HepG2 (cell line): Measurements from ENCODE around the gene ZNF574. TPM values are rescaled to one million over a fixed set of nuclear protein-coding genes. Genes with fewer than 3 reads are reported as not detected.
A peak's percentile ranks its signal among the peaks of the same experiment; 100 is the strongest.

Experiments
- ATAC-seq: fragments of 200-7000 bp; cut with Tn5 transposase; 3 replicates; pipeline ENCODE4 v1.9.1; 2020; ENCODE audit warnings: mild to moderate bottlenecking, moderate library complexity
- BruUV-seq: library from RNA; stranded (reverse); fragments of 400-500 nt; replicated peaks from 2 replicates; lab custom pipeline; 2021; lab: Mats Ljungman, UMichigan
- CTCF ChIA-PET: fragments of 300-600 bp; formaldehyde crosslinking; extraction: SDS; loops from one replicate; lab custom pipeline; 2021; ENCODE audit warnings: low total read pairs, inconsistent platforms, low intra/inter-chr PET ratio; lab: Yijun Ruan, JAX
- POLR2A ChIA-PET: fragments of 350-600 bp; sonication (Branson Sonifier 250); formaldehyde crosslinking; loops from one replicate; lab custom pipeline; 2020; ENCODE audit warnings: antibody characterized with exemption, inconsistent platforms; lab: Yijun Ruan, JAX
- DNase-seq: peaks from one replicate; pipeline ENCODE4 v3.0.0-alpha.2; 2015; ENCODE audit warnings: low spot score
- FAIRE-seq: peaks from 3 replicates; lab custom pipeline; 2011; peaks lifted over from hg19 to GRCh38; lab: Jason Lieb, UNC
- H2AFZ ChIP-seq: one replicate; pipeline ENCODE4 v1.6.1; 2011; ENCODE audit warnings: low read length, inconsistent platforms
- H3K27ac ChIP-seq: fragments of 300-600 bp; 3 replicates; pipeline ENCODE4 v1.8.0; 2011; ENCODE audit warnings: mixed run types, mild to moderate bottlenecking, mixed read lengths, low read length, inconsistent platforms; ENCODE audit not compliant: insufficient read depth; ENCODE audit errors: extremely low read length
- H3K27me3 ChIP-seq, 2 experiments: fragments of 200-600 bp in 1 of 2; 2 replicates in 1 of 2; 3 replicates in 1 of 2; pipeline versions ENCODE4 v1.6.0 to v1.8.0; 2011; ENCODE audit warnings: low read length in 2 of 2, mild to moderate bottlenecking in 2 of 2, moderate library complexity in 2 of 2, inconsistent platforms in 1 of 2; ENCODE audit not compliant: insufficient read depth in 2 of 2, control insufficient read depth in 1 of 2
- H3K36me3 ChIP-seq, 2 experiments: fragments of 200-600 bp in 1 of 2; replicated peaks in 1 of 2; 2 replicates in 1 of 2; 3 replicates in 1 of 2; pipeline versions ENCODE4 v1.5.1 to v1.8.0; 2011; ENCODE audit warnings: low read length in 2 of 2, inconsistent platforms in 1 of 2; ENCODE audit not compliant: insufficient read depth in 2 of 2, control insufficient read depth in 1 of 2
- H3K4me1 ChIP-seq: 2 replicates; pipeline ENCODE4 v1.5.1; 2012; ENCODE audit warnings: low read length, inconsistent platforms; ENCODE audit not compliant: insufficient read depth
- H3K4me2 ChIP-seq: 2 replicates; pipeline ENCODE4 v1.6.0; 2011; ENCODE audit warnings: low read depth, low read length, inconsistent platforms
- H3K4me3 ChIP-seq, 3 experiments: fragments of 200-600 bp in 1 of 3; sonication (generic), shearing (Covaris generic) in 1 of 3; replicated peaks in 1 of 3; 2 replicates each; pipeline ENCODE4 v1.5.1; 2011 to 2016; ENCODE audit warnings: low read length in 3 of 3, inconsistent platforms in 2 of 3, low read depth in 2 of 3, mild to moderate bottlenecking in 2 of 3, control low read depth in 1 of 3, mixed read lengths in 1 of 3; ENCODE audit not compliant: insufficient read depth in 1 of 3
- H3K79me2 ChIP-seq: one replicate; pipeline ENCODE4 v1.6.1; 2011; ENCODE audit warnings: low read length, inconsistent platforms; ENCODE audit not compliant: insufficient read depth
- H3K9ac ChIP-seq: 2 replicates; pipeline ENCODE4 v1.6.0; 2011; ENCODE audit warnings: mild to moderate bottlenecking, low read depth, low read length, inconsistent platforms; ENCODE audit not compliant: insufficient read depth
- H3K9me3 ChIP-seq: 2 replicates; pipeline ENCODE4 v1.5.1; 2012; ENCODE audit warnings: mild to moderate bottlenecking, low read length
- H4K20me1 ChIP-seq: 2 replicates; pipeline ENCODE4 v1.6.0; 2011; ENCODE audit warnings: inconsistent platforms, mild to moderate bottlenecking, low read length, moderate library complexity; ENCODE audit not compliant: insufficient read depth
- ATRX ChIP-seq: sonication (generic); formaldehyde crosslinking; IDR thresholded peaks from 2 replicates; pipeline ENCODE4 v1.4.0; 2020; ENCODE audit warnings: missing genetic modification reagents, borderline replicate concordance
- BHLHE40 ChIP-seq: IDR thresholded peaks from 2 replicates; pipeline ENCODE4 v1.6.1; 2011; ENCODE audit warnings: low read length, improper control_type of control experiment
- FLYWCH1 ChIP-seq: sonication (generic); formaldehyde crosslinking; IDR thresholded peaks from 2 replicates; pipeline ENCODE4 v1.8.1; 2023; ENCODE audit warnings: mild to moderate bottlenecking, missing genetic modification reagents
- GATAD2A ChIP-seq: IDR thresholded peaks from 2 replicates; pipeline ENCODE4 v1.6.1; 2016
- HNRNPK ChIP-seq: fragments of 200-400 bp; formaldehyde crosslinking; IDR thresholded peaks from 2 replicates; pipeline ENCODE4 v1.6.1; 2018; ENCODE audit warnings: low read length, low read depth, moderate library complexity, mild to moderate bottlenecking; ENCODE audit not compliant: poor library complexity, severe bottlenecking
- ISX ChIP-seq: sonication (generic); formaldehyde crosslinking; conservative IDR thresholded peaks from 2 replicates; pipeline ENCODE4 v1.5.0; 2020; ENCODE audit warnings: missing genetic modification reagents
- MXI1 ChIP-seq: IDR thresholded peaks from 3 replicates; pipeline ENCODE4 v1.6.1; 2012; ENCODE audit warnings: low read depth, low read length, inconsistent platforms, borderline replicate concordance
- POLR2AphosphoS5 ChIP-seq: IDR thresholded peaks from 2 replicates; pipeline ENCODE4 v1.6.1; 2012; ENCODE audit warnings: low read depth, low read length
- ZFP36L2 ChIP-seq: sonication (generic); formaldehyde crosslinking; IDR thresholded peaks from 2 replicates; pipeline ENCODE4 v1.4.0; 2020; ENCODE audit warnings: missing genetic modification reagents
- ZNF263 ChIP-seq: sonication (generic); formaldehyde crosslinking; IDR thresholded peaks from 2 replicates; pipeline ENCODE4 v1.4.0; 2020; ENCODE audit warnings: missing genetic modification reagents
- ZSCAN21 ChIP-seq: sonication (generic); formaldehyde crosslinking; IDR thresholded peaks from 2 replicates; pipeline ENCODE4 v1.8.0; 2022; ENCODE audit warnings: mild to moderate bottlenecking, missing genetic modification reagents, moderate library complexity, borderline replicate concordance
- WGBS: methylation state at CpG from one replicate; pipeline ENCODE4 v1.1.6; 2017; ENCODE audit warnings: low lambda C conversion rate; 5-methylcytosine and 5-hydroxymethylcytosine counted together
- in situ Hi-C: cut with HindIII; loops from 2 replicates; pipeline ENCODE4 v1.10.0; 2017; ENCODE audit warnings: low pct_unique_long_range_greater_than_20kb; ENCODE audit not compliant: extremely low pct_ligation_motif_present
- intact Hi-C: fragments of 100-400 bp; cut with micrococcal nuclease; formaldehyde crosslinking; loops from one replicate; pipeline ENCODE4 v1.10.0; 2022; ENCODE audit not compliant: unreplicated experiment
- polyA plus RNA-seq, 8 experiments: library from polyadenylated mRNA; depleted of rRNA in 3 of 8; stranded (reverse) in 7 of 8; unstranded in 1 of 8; fragments of >200 nt; fragmentation: Illumina TruSeq in 4 of 8; extraction: Trizol in 4 of 8; gene quantifications; 2 replicates each; pipeline versions ENCODE4 v1.2.1 to v1.2.3, GENCODE V29; 2011 to 2016; ENCODE audit warnings: low read depth in 4 of 8, missing spikeins in 1 of 8, mixed read lengths in 1 of 8; ENCODE audit not compliant: insufficient read depth in 1 of 8
- total RNA-seq, 5 experiments: library from RNA; depleted of rRNA; stranded (reverse); fragments of >200 nt; fragmentation: Illumina TruSeq; extraction: Trizol; gene quantifications; 2 replicates each; pipeline ENCODE4 v1.2.3, GENCODE V29; 2016; ENCODE audit warnings: low read depth in 1 of 5
- TF ChIP-seq, protein P1 (sequence below), 2 experiments: sonication (generic) in 1 of 2; formaldehyde crosslinking in 1 of 2; IDR thresholded peaks; 2 replicates each; pipeline versions ENCODE4 v1.4.0 to v1.6.1; 2016 to 2020; ENCODE audit warnings: borderline replicate concordance in 1 of 2, low read depth in 1 of 2, mild to moderate bottlenecking in 1 of 2, missing genetic modification reagents in 1 of 2
- TF ChIP-seq, protein P2 (sequence below): fragments of 450-650 bp; IDR thresholded peaks from 2 replicates; pipeline ENCODE4 v1.6.1; 2016

Gene ZNF574
- total and polyA plus RNA-seq, 2 of the 13 experiments (the other 11 are each of a cell fraction or from before 2014, with no cell fraction given): 7.7 to 7.9 TPM

DNA sequence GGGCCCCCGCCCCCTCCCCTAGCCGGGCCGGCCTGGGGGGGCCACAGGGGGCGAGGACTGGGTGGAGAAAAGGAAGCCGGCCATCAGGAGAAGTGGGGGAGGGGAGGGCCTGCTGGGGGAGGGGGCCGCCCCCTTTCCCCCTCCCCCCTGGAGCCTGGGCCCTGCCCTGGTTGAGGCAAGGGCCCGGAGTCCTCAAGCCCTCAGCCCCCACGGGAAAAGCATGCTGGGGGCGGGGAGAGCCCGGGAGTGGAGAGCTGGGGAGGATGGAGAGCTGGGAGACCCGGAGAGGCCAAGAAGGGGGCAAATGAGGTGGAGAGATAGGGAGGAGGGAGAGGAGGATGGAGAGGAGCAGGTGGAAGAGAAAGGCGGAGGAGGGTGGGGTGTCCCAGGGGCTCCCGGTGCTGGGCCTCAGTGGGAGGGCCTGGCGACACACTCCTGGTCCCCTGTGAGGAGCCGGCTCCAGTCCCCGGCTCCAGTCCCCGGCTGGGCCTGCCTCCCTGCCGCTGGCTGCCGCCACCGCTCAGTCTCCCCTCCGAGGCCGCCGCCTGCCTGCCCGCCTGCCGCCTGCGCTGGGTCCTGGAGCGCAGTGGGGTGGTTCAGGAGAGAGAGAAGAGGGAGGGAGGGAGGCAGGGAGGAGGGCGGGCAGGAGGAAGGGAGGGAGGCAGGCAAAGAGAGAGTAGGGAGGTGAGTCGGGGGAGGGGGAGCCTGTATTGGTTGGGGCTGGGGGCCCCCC, 6.2 kb upstream of the ZNF574 start, which contains the start of gene GRIK5:
GRIK5 (minus strand) TSS at position 588 of the 733 bp plus-strand sequence. CDS start 4,436 bp downstream, outside the sequence.
- BruUV-seq: no TSS peak
- TF ChIP-seq ZNF263 (CRISPR knock-in tag): peak; percentile 31; the same call in 1 of the 2 replicates
- no peak for TF ChIP-seq FLYWCH1
- peak; percentile 22 for TF ChIP-seq HNRNPK
- no peak for TF ChIP-seq MXI1
- TF ChIP-seq ATRX (CRISPR knock-in tag): no peak
- no peak for TF ChIP-seq ZSCAN21 (CRISPR knock-in tag)
- no peaks in the 10 kb centered on the region for H3K36me3 ChIP-seq
- no peak within 1 kb of the TSS for H3K4me2 ChIP-seq
- H3K4me1 ChIP-seq: peaks cover 3% of the 10 kb centered on the region
- in situ Hi-C loops (no loop called here), intact Hi-C loops (no loop called here)
- no peaks in the 10 kb centered on the region for H3K79me2 ChIP-seq
- no peaks in the 10 kb centered on the region for H4K20me1 ChIP-seq
- 37% methylated on average over 25 of the region's 29 CpGs for WGBS
- no peak within 1 kb of the TSS for H3K9ac ChIP-seq
- no peak within 1 kb of the TSS for H3K27ac ChIP-seq
- CTCF ChIA-PET: no interaction called here
- H3K27me3 ChIP-seq: peaks cover 16 to 44% of the 10 kb centered on the region in 2 experiments
- FAIRE-seq (no peak), DNase-seq (no peak), ATAC-seq (no peak)
- POLR2A ChIA-PET: no interaction called here
- no peaks in the 10 kb centered on the region for H3K9me3 ChIP-seq
- no peak within 1 kb of the TSS for H2AFZ ChIP-seq
- H3K4me3 ChIP-seq: no peak within 1 kb of the TSS

DNA sequence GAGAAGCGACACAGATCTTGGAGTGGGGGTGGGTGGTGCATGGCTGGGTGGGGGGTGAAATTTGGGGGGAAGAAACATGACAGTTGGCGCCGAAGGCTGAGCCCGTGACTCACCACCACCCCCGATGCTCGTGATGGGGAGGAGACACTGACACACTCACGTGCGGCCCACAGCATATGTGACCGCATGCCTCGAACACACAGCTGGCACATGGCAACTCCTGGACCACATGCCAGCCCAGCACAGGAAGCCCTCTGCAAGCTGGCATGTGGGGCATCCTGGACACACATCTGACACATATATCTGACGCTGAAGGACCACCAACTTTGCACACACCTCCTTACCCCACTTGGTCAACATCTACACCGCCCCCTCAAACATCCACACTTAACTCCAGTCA, 4.7 kb upstream of the ZNF574 start:
- Histone ChIP-seq H3K4me3 (no peak overlapping the region), H4K20me1 (no peaks in the 10 kb centered on the region)
- intact Hi-C loops: no loop called here
- TF ChIP-seq, protein P1, sequence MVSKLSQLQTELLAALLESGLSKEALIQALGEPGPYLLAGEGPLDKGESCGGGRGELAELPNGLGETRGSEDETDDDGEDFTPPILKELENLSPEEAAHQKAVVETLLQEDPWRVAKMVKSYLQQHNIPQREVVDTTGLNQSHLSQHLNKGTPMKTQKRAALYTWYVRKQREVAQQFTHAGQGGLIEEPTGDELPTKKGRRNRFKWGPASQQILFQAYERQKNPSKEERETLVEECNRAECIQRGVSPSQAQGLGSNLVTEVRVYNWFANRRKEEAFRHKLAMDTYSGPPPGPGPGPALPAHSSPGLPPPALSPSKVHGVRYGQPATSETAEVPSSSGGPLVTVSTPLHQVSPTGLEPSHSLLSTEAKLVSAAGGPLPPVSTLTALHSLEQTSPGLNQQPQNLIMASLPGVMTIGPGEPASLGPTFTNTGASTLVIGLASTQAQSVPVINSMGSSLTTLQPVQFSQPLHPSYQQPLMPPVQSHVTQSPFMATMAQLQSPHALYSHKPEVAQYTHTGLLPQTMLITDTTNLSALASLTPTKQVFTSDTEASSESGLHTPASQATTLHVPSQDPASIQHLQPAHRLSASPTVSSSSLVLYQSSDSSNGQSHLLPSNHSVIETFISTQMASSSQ (IDR thresholded peaks at IDR 0.05; ENCODE audit: low read depth): no peak
- TF ChIP-seq, protein P1 (CRISPR knock-in tag; IDR thresholded peaks at IDR 0.05; ENCODE audit: borderline replicate concordance): no peak
- no peak for TF ChIP-seq ZFP36L2 (CRISPR knock-in tag)
- TF ChIP-seq GATAD2A (CRISPR knock-in tag): no peak
- no peak for TF ChIP-seq POLR2AphosphoS5
- peak; percentile 66 for TF ChIP-seq BHLHE40
- TF ChIP-seq ISX: no peak
- TF ChIP-seq, protein P2, sequence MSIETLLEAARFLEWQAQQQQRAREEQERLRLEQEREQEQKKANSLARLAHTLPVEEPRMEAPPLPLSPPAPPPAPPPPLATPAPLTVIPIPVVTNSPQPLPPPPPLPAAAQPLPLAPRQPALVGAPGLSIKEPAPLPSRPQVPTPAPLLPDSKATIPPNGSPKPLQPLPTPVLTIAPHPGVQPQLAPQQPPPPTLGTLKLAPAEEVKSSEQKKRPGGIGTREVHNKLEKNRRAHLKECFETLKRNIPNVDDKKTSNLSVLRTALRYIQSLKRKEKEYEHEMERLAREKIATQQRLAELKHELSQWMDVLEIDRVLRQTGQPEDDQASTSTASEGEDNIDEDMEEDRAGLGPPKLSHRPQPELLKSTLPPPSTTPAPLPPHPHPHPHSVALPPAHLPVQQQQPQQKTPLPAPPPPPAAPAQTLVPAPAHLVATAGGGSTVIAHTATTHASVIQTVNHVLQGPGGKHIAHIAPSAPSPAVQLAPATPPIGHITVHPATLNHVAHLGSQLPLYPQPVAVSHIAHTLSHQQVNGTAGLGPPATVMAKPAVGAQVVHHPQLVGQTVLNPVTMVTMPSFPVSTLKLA: peak; percentile 58
- TF ChIP-seq, all 625 proteins: peak for 2
- no peak for DNase-seq
- ATAC-seq: no peak
- no peak overlapping the region for H2AFZ ChIP-seq
- H3K36me3 ChIP-seq: no peaks in the 10 kb centered on the region
- H3K27ac ChIP-seq: no peak overlapping the region
- H3K9ac ChIP-seq: no peak overlapping the region
- in situ Hi-C loops: no loop called here
- CTCF ChIA-PET: no interaction called here
- H3K27me3 ChIP-seq: peaks cover 15 to 39% of the 10 kb centered on the region in 2 experiments
- BruUV-seq: no TSS peak
- H3K9me3 ChIP-seq: no peaks in the 10 kb centered on the region
- WGBS: 61% methylated on average over 7 of the region's 12 CpGs
- peaks cover 10% of the 10 kb centered on the region for H3K4me1 ChIP-seq
- peaks cover under 1% of the 10 kb centered on the region for H3K79me2 ChIP-seq
- FAIRE-seq: no peak
- POLR2A ChIA-PET: no interaction called here
- H3K4me2 ChIP-seq: no peak overlapping the region
